ENCODE measurements around the gene HPS5.
"Not testable (repeated sequence)": the region's sequence is repeated elsewhere in the genome, so short reads cannot be mapped to it uniquely, and the experiment has no call there.

HPS5 gene, protein sequence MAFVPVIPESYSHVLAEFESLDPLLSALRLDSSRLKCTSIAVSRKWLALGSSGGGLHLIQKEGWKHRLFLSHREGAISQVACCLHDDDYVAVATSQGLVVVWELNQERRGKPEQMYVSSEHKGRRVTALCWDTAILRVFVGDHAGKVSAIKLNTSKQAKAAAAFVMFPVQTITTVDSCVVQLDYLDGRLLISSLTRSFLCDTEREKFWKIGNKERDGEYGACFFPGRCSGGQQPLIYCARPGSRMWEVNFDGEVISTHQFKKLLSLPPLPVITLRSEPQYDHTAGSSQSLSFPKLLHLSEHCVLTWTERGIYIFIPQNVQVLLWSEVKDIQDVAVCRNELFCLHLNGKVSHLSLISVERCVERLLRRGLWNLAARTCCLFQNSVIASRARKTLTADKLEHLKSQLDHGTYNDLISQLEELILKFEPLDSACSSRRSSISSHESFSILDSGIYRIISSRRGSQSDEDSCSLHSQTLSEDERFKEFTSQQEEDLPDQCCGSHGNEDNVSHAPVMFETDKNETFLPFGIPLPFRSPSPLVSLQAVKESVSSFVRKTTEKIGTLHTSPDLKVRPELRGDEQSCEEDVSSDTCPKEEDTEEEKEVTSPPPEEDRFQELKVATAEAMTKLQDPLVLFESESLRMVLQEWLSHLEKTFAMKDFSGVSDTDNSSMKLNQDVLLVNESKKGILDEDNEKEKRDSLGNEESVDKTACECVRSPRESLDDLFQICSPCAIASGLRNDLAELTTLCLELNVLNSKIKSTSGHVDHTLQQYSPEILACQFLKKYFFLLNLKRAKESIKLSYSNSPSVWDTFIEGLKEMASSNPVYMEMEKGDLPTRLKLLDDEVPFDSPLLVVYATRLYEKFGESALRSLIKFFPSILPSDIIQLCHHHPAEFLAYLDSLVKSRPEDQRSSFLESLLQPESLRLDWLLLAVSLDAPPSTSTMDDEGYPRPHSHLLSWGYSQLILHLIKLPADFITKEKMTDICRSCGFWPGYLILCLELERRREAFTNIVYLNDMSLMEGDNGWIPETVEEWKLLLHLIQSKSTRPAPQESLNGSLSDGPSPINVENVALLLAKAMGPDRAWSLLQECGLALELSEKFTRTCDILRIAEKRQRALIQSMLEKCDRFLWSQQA

DNA sequence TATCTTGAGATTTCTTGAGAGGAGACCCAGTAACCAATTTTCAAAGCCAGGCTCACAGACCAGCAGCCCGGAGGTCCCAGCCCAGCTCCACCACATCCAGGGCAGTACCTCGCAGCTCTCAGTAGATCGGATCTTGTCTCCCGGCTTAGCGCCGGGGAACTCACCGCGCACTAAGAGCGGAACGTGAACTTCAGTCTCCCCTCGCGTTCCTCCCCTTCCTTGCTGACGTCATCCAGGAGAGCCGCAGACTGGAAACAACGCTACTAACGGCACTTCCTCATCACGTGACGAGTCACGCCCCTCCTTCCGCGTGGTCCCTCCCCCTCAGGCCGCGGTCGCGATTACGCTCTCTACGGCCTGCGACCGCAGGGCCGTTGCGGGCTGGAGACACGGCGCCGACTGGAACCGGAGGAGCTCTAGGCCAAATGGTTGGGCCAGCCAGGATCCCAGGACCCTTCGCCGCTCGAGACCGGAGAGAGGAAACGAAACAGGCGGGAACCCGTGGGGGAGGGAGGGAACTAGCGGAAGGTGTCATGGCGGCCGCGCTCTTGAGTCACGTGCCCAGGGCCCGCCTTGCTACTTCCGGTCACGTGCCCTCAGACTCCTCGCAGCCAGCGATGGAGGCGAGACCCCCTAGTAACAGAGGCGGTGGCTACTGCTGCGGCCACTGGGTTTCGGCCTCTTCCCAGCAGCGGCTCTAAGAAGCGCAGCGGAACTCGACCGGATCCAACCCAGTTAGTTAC lies at the start of gene HPS5, which contains the start of gene GTF2H1:
Gene HPS5, minus strand, starts transcription at position 172 of the 743 bp plus-strand sequence. CDS start 4,282 bp downstream, outside the sequence.
Gene GTF2H1, plus strand, starts transcription at position 599 of the 743 bp plus-strand sequence. CDS start 10,508 bp downstream, outside the sequence.
- DNase-seq (ENCODE audit: low spot score) = peak; percentile 99

DNA sequence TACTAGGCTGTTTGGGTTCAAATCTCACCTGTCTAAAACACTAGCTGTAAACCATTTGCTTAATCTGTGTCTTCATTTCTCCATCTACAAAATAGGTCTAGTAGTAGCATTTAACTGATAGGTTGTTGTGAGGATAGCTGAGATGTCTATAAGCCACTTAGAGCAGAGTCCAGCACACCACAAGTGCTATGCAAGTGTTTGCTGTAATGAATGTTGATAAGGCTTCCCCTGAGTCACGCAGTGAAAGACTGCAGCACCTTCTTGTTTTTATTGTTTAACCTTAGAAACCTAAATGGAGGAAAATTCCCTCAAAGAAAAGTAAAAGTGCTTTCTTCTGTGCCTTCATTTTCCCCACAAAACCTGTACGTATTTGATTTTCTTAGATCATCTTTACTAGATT lies 49.3 kb upstream of the HPS5 start:
- DNase-seq (ENCODE audit: low spot score) = no peak

DNA sequence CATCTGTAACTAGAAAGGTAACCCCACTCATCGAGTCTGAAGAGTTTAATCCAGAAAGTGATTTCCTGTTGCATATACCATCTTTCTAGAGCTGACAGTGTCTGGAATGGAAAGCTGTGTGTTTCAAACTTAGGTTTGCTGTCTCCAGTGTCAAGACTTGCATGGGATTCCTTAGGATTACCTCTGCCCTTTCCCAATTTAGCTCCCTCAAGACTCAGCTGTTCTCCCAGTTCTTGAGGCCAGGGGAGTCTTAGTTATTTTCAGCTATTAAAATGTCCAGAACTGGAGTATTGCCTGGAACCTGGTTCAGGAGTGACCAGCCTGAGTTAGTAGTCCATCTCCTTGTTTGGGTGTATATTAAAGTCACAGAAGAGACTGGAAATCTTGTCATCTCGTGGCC lies 47.5 kb upstream of the HPS5 start:
- DNase-seq (ENCODE audit: low spot score) = no peak

DNA sequence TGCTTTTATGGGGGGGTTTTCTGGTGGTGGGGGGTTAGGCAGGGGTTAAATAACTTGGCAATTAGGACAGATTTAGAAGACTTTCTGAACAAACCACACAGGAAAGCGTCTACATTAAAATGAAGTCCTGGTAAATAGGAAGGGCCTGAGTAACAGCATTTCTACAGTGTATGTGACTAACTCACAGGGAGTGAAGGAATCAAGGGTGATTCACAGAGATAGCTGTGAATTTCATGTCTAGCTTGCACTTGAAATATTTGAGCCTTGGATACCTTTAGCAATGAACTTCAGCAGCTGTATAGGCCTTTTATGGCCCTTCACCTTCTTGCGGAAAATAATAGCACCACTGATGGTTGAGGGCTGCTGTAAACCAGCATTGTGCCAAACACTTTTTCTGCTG lies 46.3 kb upstream of the HPS5 start:
- peak; percentile 70 for DNase-seq (ENCODE audit: low spot score)

DNA sequence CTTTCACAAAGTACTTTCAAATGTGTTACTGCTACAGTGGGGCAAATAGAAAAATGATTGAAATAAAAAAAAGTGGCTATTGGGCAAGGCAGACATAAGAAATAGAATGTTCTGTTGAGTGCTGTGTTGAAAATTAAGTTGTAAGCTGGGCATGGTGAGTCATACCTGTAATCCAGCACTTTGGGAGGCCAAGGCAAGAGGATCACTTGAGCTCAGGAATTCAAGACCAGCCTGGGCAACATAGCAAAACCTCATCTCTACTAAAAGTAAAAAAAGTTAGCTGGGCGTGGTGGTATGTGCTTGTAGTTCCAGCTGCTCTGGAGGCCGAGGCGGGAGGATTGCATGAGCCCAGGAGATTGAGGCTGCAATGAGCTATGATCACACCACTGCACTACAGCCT lies 45.5 kb upstream of the HPS5 start:
- no peak for DNase-seq (ENCODE audit: low spot score)

DNA sequence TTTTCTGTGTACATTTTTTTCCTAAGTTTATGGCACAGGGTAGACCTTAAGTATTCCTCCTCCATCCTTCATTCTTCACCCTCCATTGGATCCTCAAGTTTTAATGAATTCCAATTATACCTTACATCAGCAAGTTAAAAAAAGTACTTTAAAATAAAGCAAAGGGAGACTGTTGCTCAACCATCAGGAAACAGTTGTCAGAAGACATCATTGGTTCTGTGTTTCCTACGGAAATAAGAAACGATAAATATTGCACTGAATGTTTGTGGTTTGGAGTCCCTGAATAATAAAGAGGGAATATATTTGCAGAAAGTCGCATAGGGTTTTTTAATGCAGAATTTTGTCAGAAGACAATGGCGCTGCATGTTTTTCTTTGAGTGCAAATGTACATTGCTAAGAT lies 44.3 kb upstream of the HPS5 start:
- DNase-seq (ENCODE audit: low spot score) = no peak

DNA sequence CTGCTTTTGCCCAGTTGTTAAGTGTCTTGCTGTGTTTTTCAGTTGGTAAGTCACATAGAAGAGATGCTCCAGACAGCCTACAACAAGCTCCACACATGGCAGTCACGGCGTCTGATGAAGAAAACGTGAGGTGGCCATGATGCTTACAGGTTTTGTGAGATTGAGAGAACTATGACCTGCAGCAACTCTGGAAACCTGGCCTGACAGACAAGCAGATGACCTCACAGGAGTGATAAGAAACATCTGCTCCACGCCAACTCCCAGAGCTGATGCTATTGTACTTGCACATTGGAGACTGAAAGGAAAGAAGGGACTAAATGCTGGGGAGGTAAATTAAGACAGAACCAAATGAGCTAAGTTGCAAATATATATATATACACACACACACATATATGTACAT lies 43.8 kb upstream of the HPS5 start:
- no peak for DNase-seq (ENCODE audit: low spot score)

DNA sequence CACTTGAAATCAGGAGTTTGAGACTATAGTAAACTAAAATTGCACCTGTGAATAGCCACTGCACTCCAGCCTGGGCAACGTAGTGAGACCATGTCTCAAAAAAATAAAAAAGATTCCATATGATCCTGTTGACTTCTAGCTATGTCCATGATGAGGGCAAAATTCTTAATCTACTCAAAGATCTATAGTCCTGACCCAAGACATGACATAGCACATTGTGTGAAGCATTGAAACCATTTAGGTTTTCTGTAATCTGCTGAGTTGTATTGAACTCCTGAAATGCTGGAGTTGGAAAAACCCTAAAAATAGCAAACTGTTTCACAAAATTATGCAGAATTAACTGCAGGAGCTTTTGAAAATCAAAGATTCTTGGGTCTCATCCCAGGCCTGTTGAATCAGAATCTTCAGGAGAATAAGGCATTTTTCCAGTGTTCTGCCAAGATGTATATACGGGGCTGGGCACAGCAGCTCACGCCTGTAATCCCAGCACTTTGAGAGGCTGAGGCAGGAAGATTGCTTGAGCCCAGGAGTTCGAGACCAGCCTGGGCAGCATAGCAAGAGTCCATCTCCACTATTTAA lies 42.6 kb upstream of the HPS5 start:
- DNase-seq (ENCODE audit: low spot score) = no peak

DNA sequence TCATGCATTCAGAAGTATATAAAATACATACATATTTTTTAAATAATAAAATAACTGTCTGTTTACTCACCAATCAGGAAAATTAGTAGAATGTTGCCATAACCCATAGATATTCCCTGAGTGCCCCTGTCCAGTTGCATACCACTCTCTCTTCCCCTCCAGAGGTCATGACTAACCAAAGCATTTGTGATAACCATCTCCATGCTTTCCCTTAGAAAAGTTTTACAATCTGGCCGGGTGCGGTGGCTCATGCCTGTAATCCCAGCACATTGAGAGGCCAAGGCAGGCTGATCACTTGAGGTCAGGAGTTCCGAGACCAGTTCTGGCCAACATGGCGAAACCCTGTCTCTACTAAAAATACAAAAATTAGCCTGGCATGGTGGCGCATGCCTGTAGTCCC lies 39.2 kb upstream of the HPS5 start:
- no peak for DNase-seq (ENCODE audit: low spot score)

DNA sequence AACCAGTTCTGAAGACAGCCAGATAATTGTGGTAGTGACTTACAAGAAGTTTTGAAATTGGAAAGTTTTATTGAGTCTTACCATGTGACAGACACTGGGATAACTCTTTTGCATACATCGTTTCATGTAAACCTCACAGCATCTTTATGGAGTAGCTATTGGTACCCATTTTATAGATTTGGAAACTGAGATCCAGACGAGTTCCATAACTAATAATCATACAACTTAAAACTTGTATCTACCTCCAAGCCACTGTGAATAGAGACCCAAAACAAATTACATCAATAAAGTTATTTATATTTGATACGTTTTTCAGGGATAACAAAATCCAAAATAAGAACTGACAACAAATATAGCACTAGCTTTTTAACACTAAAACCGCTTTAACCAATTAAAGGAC lies 36.7 kb upstream of the HPS5 start:
- DNase-seq (ENCODE audit: low spot score) = no peak

DNA sequence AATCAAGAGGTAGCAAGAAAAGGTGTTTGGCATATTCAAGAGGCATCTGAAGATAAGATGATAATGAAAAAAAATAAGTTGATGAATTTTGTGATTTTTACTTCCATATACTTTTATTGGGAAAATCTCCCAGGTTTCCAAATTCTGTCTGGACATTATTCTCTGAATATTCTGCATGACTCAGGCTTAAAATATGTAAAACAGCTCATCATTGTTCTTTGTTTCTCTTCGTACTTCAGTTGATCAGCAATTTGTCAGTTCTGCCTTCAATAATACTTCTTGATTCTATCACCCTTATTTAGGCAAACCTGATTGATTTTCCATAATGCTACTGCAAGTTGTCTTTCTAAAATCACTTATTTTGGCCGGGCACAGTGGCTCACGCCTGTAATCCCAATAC lies 30.6 kb upstream of the HPS5 start:
- DNase-seq (ENCODE audit: low spot score) = peak; percentile 40

DNA sequence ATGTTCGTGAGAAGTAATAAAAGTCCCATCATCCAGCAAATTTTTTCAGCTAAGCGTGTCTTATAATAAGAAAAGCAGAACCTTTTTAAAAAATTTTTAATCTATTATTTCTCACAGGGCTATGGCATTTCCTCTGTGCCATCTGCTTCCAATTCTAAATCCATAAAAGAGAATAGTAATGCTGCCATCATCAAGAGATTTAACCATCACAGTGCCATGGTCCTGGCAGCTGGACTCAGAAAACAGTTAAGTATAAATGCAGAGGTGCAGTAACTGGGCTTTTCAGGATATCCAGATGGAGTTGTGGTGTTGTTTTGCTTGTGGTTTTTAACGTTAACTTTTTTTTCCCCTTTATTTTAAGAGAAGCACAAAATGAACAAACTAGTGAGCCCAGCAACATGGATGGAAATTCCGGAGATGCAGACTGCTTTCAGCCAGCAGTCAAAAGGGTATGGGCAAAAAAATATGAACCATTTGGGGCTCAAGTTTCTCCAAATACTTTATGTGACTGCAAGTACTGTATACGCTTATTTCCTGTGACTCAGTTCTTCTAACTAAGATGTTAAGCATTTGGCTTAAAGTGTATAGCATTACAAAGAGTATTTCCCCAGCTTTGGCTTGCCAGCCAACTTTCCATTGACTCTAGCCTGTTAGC lies 25.7 kb upstream of the HPS5 start:
- DNase-seq (ENCODE audit: low spot score) = peak; percentile 43

DNA sequence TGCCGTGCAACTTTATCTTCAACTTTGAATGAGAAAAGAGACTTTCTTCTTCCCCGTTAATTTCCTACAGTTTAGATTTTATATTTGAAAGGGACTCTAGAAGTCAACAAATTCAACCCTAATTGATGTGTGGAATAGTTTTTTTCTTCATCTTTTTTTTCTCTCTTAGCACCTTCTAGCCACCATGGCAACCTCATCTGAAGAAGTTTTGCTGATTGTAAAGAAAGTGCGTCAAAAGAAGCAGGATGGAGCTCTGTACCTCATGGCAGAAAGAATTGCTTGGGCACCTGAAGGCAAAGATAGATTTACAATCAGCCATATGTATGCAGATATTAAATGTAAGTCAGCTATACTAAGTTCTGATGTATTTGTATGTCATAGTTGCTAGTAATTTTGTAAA lies 11.0 kb upstream of the HPS5 start:
- no peak for DNase-seq (ENCODE audit: low spot score)

DNA sequence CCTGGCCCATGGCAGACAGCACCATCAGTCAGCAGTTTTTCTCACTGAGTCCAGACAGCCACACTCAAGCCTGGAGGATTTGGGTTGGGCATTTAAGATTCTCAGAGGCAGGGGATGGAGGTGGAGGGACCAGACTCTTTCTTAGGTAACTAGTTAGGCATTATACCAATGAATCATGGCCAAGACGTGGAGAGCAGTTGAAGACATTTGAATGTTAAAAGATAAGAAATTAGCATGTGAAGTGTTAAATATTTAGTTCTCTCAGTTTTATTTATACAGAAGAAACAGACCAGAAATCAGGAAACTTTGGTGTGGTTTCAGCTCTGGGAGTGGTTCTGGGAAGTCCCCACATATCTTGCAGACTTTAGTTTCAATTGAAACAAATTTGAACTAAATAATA lies 10.4 kb upstream of the HPS5 start:
- DNase-seq (ENCODE audit: low spot score) = no peak

DNA sequence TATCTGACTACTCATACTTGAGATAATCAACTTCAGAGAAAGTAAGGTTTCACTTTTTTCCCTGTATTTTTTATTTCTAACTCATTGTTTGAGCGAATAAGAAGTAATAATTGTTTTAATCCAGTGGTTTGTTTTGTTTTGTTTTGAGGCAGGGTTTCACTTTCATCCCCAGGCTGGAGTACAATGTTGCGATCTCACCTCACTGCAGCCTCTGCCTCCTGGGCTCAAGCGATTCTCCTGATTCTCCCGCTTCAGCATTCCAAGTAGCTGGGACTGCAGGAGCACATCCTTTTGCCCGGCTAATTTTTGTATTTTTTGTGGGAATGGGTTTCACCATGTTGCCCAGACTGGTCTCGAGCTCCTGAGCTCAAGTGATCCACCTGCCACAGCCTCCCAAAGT lies 9.0 kb upstream of the HPS5 start:
- no peak for DNase-seq (ENCODE audit: low spot score)

DNA sequence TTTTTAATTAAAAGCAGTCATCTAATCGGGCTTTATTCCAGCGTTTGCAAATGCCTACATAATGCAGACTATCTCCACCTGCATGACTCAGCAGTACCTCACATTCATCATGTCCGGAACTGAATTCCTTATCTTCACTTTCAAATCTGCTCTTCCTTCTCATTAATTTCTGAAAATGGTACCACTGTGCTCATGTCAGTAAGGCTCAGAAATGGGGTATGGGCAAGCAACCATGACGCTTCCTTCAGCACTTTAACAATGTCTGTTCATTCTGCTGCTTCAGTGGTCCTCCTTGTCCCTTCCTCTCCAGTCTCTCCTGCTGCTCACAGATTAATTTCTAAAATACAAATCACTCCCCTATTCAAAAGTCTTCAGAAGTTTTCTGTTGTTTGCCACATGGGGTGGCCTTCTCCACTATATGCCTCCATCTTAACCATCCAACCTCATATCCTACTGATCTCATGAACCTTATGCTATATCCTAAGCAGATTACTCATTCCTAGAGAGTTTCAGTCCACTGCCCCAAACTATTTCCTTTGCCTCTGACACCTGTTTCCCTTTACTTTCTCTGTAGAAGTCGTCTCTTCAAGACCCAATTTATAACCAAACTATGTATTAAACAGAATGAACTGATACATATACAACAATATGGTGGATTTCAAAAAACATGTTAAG lies 7.4 kb upstream of the HPS5 start:
- no peak for DNase-seq (ENCODE audit: low spot score)

DNA sequence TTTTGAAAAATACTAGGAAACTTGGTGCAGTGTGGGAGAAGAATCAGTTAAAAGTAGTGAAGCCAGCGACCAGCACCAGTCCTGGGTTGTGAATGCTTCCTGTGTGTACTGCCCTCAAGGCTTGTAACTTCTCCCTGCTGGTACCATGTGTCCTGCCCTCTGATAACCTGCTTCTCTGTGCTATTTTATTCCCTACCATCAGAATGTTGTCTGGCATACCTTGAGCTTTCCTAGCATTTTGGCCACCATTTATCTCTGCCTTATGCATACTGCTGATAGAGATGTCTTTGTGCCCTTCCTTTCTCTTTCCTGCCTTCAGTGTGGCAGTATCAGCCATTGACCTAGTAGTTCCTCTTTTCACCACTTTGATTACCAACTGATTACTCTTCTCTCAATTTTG lies 2.4 kb upstream of the HPS5 start:
- no peak for DNase-seq (ENCODE audit: low spot score)

DNA sequence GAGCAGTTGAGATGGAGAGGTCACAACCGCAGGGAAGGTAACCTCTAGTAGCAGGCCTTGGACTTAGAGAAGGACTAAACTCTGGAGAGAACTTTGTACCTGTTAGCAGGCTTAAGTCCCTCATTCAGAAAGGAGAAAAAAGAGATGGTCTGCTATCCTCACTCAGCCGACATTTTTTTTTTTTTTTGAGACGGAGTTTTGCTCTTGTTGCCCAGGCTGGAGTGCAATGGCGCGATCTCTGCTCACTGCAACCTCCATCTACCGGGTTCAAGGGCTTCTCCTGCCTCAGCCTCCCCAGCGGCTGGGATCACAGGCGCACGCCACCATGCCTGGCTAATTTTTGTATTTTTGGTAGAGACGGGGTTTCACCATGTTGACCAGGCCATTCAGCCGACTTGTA lies 1.9 kb upstream of the HPS5 start:
- not testable (repeated sequence) for DNase-seq (ENCODE audit: low spot score)

DNA sequence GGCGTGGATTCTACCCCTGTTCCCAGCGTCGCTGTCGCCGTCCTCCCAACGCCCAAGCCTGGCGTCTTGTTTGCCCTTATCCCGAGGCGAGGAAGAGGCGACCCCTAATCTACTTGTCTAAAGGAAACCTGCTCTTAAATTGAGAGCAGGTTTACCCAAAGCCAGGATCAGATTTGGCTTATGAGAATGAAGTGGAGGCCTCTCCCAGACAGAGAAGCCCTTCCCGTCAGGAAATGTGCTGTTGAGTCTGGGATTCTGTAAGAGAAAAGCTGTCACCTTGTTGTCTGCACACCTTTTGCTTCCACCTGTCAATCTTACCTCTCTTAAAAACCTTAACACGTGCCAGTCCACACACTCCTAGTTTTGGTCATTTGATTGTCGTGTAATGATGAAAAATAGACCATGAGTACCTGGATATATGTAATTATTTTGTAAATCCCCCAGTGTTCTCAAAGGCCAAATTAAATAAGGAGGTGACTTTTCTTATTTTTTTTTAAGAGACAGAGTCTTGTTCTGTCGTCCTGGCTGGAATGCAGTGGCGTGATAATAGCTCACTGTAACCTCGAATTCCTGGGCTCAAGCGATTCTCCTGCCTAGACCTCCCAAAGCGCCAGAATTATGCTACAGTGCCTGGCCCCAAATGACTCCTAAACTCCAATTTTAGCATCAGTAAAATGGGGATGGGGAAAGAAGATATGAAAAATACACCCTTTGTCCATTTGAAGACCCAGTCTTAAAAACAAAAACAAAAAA lies 1.1 kb upstream of the HPS5 start:
- DNase-seq (ENCODE audit: low spot score) = no peak

DNA sequence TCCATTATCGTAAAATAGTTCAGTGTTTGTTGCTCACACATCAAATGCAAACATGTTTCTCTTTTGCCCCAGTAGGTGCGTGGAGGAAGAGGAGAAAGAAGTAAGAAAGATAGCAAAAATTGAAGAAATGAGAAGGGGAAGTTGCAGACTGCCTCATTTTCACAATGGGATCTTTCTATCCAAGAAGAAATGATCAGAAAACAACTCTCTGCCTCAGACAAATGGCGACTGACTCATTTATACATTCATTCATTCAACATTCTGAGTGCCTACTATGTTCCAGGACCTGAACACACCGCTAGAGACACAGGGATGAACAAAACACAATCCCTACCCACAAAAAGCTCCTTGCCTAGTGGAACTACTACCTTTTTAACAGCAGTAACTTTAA lies 367 bp downstream of the HPS5 start:
- peak; percentile 8 for DNase-seq (ENCODE audit: low spot score)
